Prostate gland (tissue), 2 donors: Measurements from ENCODE around the gene KIFC3. TPM values are rescaled to one million over a fixed set of nuclear protein-coding genes. Genes with fewer than 3 reads are reported as not detected.

ENCODE experiments used
- DNase-seq: peaks from one replicate; pipeline ENCODE4 v3.0.0-alpha.2; 2019; ENCODE audit warnings: low spot score
- H3K27ac ChIP-seq, 2 donors: fragments of 200-600 bp; sonication (generic); 2 replicates each; pipeline ENCODE4 v1.5.1; 2017 to 2019
- H3K27me3 ChIP-seq: fragments of 200-600 bp; sonication (generic); replicated peaks from 2 replicates; pipeline ENCODE4 v1.5.1; 2019; ENCODE audit not compliant: insufficient read depth
- H3K36me3 ChIP-seq, 2 donors: fragments of 200-600 bp; sonication (generic); 1 replicate in 1 of 2; 2 replicates in 1 of 2; pipeline versions ENCODE4 v1.5.1 to v1.8.1; 2017 to 2019
- H3K4me1 ChIP-seq: fragments of 200-600 bp; sonication (generic); replicated peaks from 2 replicates; pipeline ENCODE4 v1.5.1; 2019
- H3K4me3 ChIP-seq, 2 donors: fragments of 200-600 bp; sonication (generic); 2 replicates each; pipeline ENCODE4 v1.5.1; 2017 to 2019
- H3K9me3 ChIP-seq: fragments of 200-600 bp; sonication (generic); 2 replicates; pipeline ENCODE4 v1.5.1; 2017
- POLR2A ChIP-seq: fragments of 450-650 bp; IDR thresholded peaks from one replicate; pipeline ENCODE4 v1.6.1; 2016; ENCODE audit warnings: antibody characterized with exemption, mild to moderate bottlenecking
- POLR2AphosphoS5 ChIP-seq: sonication (generic); formaldehyde crosslinking; IDR thresholded peaks from one replicate; pipeline ENCODE4 v1.6.1; 2017; ENCODE audit warnings: antibody characterized with exemption
- WGBS: methylation state at CpG from one replicate; pipeline ENCODE4 v1.1.5; 2018; 5-methylcytosine and 5-hydroxymethylcytosine counted together
- intact Hi-C: fragments of 100-400 bp; cut with DNase I; formaldehyde crosslinking; loops from one replicate; pipeline ENCODE4 v1.14.2; 2022
- total RNA-seq, 2 donors: library from RNA; depleted of rRNA; stranded (reverse); fragments of >200 nt; gene quantifications; one replicate each; pipeline ENCODE4 v1.1.0, GENCODE V29; 2016
- TF ChIP-seq, protein P1 (sequence below), 4 experiments: fragments of 200-600 bp in 2 of 4; fragments of 450-650 bp in 2 of 4; sonication (generic) in 2 of 4; IDR thresholded peaks; 1 replicate in 3 of 4; 2 replicates in 1 of 4; pipeline ENCODE4 v1.5.1; 2016 to 2019; ENCODE audit warnings: antibody characterized with exemption in 4 of 4, mild to moderate bottlenecking in 2 of 4, moderate library complexity in 2 of 4

The KIFC3 gene
- total RNA-seq, 2 donors from 2014 or later = 16.3 to 79.5 TPM

- no peaks in the 10 kb centered on the region for H3K27me3 ChIP-seq
- TF ChIP-seq, protein P1, sequence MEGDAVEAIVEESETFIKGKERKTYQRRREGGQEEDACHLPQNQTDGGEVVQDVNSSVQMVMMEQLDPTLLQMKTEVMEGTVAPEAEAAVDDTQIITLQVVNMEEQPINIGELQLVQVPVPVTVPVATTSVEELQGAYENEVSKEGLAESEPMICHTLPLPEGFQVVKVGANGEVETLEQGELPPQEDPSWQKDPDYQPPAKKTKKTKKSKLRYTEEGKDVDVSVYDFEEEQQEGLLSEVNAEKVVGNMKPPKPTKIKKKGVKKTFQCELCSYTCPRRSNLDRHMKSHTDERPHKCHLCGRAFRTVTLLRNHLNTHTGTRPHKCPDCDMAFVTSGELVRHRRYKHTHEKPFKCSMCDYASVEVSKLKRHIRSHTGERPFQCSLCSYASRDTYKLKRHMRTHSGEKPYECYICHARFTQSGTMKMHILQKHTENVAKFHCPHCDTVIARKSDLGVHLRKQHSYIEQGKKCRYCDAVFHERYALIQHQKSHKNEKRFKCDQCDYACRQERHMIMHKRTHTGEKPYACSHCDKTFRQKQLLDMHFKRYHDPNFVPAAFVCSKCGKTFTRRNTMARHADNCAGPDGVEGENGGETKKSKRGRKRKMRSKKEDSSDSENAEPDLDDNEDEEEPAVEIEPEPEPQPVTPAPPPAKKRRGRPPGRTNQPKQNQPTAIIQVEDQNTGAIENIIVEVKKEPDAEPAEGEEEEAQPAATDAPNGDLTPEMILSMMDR (IDR thresholded peaks at IDR 0.05) = no peak
- no peak for TF ChIP-seq POLR2A
- TF ChIP-seq POLR2AphosphoS5 = no peak
- no peak overlapping the region for H3K4me3 ChIP-seq
- no peak for DNase-seq
- H3K9me3 ChIP-seq = no peaks in the 10 kb centered on the region
- intact Hi-C loops = no loop called here
- no peaks in the 10 kb centered on the region for H3K36me3 ChIP-seq
- WGBS = 90% methylated on average over 22 of the region's 22 CpGs
- no peak overlapping the region for H3K27ac ChIP-seq
- no peaks in the 10 kb centered on the region for H3K4me1 ChIP-seq
Measured at GRCh38 chr16:57769541-57770145, 32.6 kb downstream of the KIFC3 start.

GRCh38 chr16:57766714-57767348, 35.5 kb downstream of the KIFC3 start:
- Histone ChIP-seq H3K36me3 (no peaks in the 10 kb centered on the region), H3K4me3 (no peak overlapping the region), H3K4me1 (no peaks in the 10 kb centered on the region), H3K27me3 (no peaks in the 10 kb centered on the region), H3K9me3 (no peaks in the 10 kb centered on the region), H3K27ac (no peak overlapping the region)
- DNase-seq = no peak
- intact Hi-C loops = no loop called here
- TF ChIP-seq, protein P1 (IDR thresholded peaks at IDR 0.05) = no peak
- TF ChIP-seq POLR2A (no peak), POLR2AphosphoS5 (no peak)
- WGBS = 91% methylated on average over 15 of the region's 15 CpGs

DNA sequence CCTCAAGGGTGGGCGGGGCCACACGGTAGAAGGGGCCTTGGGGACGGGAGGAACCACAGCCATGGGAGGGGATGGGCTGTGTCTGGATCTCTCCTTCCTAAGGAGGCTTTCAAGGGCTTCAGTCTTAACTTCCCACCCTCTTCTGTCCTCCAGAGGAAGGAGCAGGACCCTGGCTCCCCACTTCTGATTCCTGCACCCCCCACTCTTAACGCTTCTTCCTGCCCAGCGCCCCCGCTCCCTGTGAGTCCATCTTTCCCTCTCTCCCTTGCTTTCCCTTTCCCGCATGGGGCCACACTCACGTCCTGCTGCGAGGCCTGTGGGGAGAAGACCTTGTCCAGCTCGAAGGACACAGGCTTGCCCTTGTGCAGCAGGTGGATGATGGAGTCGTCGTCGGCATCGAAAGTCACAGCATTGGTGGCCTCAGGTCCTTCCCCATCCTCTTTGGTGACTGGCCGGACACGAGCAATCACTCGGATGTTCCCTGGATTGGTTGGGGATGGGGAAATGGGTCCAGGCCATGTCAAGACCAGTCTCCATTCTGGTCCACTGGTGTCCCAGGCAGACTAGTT, 37.0 kb downstream of the KIFC3 start:
- WGBS = 87% methylated on average over 17 of the region's 17 CpGs
- TF ChIP-seq POLR2A = no peak
- TF ChIP-seq POLR2AphosphoS5 = no peak

GRCh38 chr16:57764341-57765159, 37.7 kb downstream of the KIFC3 start:
- 57% methylated on average over 6 of the region's 6 CpGs for WGBS
- TF ChIP-seq, protein P1 (IDR thresholded peaks at IDR 0.05) = no peak
- TF ChIP-seq POLR2AphosphoS5 = no peak
- no peak for TF ChIP-seq POLR2A
- intact Hi-C loops = no loop called here
- Histone ChIP-seq H3K27ac (no peak overlapping the region), H3K9me3 (no peaks in the 10 kb centered on the region), H3K36me3 (no peaks in the 10 kb centered on the region), H3K4me3 (no peak overlapping the region), H3K4me1 (no peaks in the 10 kb centered on the region), H3K27me3 (no peaks in the 10 kb centered on the region)
- DNase-seq = no peak

More for the DNA sequence above, 37.0 kb downstream of the KIFC3 start:
- Histone ChIP-seq H3K36me3 (no peaks in the 10 kb centered on the region), H3K27ac (no peak overlapping the region), H3K9me3 (no peaks in the 10 kb centered on the region), H3K27me3 (no peaks in the 10 kb centered on the region), H3K4me1 (no peaks in the 10 kb centered on the region), H3K4me3 (no peak overlapping the region)
- intact Hi-C loops = no loop called here
- DNase-seq = no peak

GRCh38 chr16:57764006-57764340, 38.3 kb downstream of the KIFC3 start:
- Histone ChIP-seq H3K36me3 (no peaks in the 10 kb centered on the region), H3K4me1 (no peaks in the 10 kb centered on the region), H3K9me3 (no peaks in the 10 kb centered on the region), H3K4me3 (no peak overlapping the region), H3K27ac (no peak overlapping the region), H3K27me3 (no peaks in the 10 kb centered on the region)
- no peak for DNase-seq
- intact Hi-C loops = no loop called here
- 89% methylated on average over 9 of the region's 9 CpGs for WGBS
- TF ChIP-seq POLR2A (no peak), POLR2AphosphoS5 (no peak)
- TF ChIP-seq, protein P1 (IDR thresholded peaks at IDR 0.05) = no peak
